Middle frontal gyrus (tissue), 1 donor: ENCODE results near the gene GUCA1C.

Experiments used
- DNase-seq: peaks from one replicate; pipeline ENCODE4 v3.0.0-alpha.2; 2015; ENCODE audit warnings: low spot score; ENCODE audit errors: extremely low spot score

Gene GUCA1C

GRCh38 chr3:108909799-108910198, 43.9 kb downstream of the GUCA1C start:
- no peak for DNase-seq

- no peak for DNase-seq
Measured at GRCh38 chr3:108907194-108907593, 46.5 kb downstream of the GUCA1C start.

DNA sequence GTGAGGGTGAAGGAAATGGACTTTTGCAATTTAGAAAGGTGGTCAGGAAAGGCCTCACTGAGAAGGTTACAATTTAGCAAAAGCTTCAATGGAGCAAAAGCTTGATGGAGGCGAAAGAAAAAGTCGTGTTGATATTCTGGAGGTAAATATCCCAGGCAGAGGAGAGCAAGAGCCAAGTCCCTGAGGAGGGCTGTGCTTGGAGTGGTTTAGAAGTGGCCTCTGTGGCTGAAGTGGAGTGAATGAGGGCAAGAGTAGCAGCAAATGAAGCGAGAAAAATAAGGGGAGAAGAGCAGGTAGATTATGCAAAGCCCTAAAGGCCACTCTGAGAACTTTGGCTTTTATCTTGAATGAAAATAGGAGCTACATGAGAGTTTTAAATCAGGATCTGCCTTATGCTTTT, 54.1 kb downstream of the GUCA1C start:
- no peak for DNase-seq

GRCh38 chr3:108897883-108898282, 55.8 kb downstream of the GUCA1C start:
- DNase-seq: no peak

DNA sequence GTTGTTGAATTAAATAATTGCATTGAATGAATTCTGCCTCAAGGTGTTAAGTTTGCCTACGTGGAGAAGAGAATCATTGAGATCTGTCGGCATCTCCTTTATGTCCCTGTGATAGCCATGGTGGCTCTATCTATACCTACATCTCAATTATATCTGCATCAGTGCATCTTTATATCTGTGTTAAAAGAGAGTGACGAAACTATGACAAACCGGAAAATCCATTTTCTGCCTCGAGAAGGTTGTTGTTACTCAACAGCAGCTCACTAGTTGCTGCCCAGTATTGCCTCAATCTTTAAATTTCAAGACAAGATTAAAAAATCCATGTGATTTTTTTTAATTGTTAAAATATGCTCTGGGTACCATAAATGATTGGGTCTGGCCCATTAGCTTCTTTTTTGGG, 58.7 kb downstream of the GUCA1C start:
- DNase-seq: no peak

GRCh38 chr3:108891833-108892232, 61.8 kb downstream of the GUCA1C start:
- DNase-seq: no peak

DNA sequence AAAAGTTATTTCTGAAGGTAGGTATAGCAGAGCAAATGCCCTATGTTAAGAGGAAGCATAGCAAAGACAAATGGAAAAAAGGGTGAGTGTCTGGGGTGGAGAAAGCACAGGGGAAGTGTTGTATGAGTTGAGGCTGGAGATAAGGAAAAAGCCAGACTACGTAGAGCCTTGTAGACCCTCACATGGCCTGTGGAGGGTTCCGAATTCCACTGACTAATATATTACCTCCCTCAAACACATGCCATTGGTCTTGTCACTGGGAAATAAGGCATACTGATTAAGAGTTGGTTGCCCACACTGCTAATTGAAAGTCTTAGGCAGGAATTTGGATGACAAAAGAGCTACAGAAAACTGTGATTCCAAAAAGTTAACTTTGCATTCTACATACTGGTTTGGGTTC, 65.9 kb downstream of the GUCA1C start:
- DNase-seq: no peak

GRCh38 chr3:108887121-108887520, 66.6 kb downstream of the GUCA1C start:
- DNase-seq: no peak

- DNase-seq: no peak
Measured at GRCh38 chr3:108883373-108883772, 70.3 kb downstream of the GUCA1C start.

- DNase-seq: no peak
Measured at GRCh38 chr3:108882762-108883161, 70.9 kb downstream of the GUCA1C start.

GRCh38 chr3:108879915-108880314, 73.8 kb downstream of the GUCA1C start:
- no peak for DNase-seq

GRCh38 chr3:108877901-108878300, 75.8 kb downstream of the GUCA1C start:
- no peak for DNase-seq

GRCh38 chr3:108863799-108864135, 89.9 kb downstream of the GUCA1C start:
- no peak for DNase-seq

DNA sequence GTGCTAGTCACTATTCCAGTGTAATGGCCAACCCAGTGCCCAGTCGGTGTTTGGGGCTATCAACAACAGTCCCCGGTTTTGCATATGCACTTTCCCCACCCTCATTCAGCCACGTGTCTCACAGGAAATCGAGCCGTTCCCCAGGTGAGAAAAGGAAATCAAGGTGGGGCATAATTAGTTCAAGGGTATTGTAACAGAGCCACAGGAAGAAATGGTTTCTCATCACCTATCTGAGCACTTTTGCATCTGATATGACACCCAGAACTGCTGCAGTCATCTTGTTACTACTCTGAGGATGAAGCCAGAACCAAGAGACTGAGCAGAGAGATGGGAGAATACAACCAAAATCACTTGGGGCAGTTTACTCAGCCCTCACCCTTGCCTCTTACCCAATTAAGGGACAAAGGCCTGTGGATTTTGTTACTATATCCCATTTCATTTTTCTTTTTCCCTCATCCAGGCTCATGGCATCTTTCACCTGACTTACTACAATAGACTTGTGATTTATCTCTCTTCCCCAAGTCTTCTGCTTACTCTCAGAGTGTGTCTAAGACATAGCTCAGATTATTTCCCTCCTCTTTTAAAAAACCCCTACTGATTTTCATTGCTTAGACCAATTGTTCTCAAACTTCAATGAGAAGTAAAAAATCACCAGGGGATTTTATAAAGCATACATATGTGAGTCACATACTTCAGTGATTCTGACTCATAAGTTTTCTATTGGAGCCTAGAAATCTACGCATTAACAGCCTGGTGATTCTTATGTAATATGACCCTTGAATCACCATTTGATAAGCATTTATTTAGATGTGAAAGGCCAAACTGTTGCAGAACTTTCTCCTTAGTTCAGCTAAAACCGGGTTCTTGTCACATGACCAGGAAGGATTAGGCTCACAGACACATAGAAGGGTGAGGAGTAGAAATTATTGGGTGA, 90.5 kb downstream of the GUCA1C start:
- DNase-seq: no peak

DNA sequence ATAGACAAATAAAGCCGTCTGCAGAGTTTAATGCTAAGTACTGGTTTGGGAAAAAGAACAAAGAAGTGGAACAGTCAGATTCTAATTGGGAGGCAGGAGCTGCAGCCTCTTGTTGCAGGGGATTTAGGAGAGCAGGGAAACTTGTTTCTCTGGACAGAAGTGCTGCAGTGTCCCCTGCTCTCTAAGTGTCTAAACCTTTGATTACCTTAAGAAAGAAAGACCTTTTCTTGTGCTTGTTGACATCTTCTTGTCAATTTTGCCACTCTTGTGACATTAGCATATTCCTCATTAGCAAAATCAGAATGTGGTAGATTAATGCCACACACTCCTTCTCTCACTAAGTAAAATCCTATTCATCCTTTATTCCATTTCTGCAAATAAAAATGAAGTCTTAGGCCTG, 92.3 kb downstream of the GUCA1C start:
- no peak for DNase-seq
